RWPE2 (cell line): ENCODE measurements around the gene KCNN3.

Source experiments
- ATAC-seq: fragments of 200-7000 bp; cut with Tn5 transposase; 3 replicates; pipeline ENCODE4 v1.9.1; 2021; ENCODE audit warnings: low read depth
- DNase-seq: peaks from one replicate; pipeline ENCODE4 v3.0.0-alpha.2; 2020; ENCODE audit warnings: low spot score
- H3K27ac ChIP-seq: fragments of 450-650 bp; 2 replicates; pipeline ENCODE4 v1.5.1; 2017; ENCODE audit warnings: mild to moderate bottlenecking; ENCODE audit not compliant: poor library complexity, severe bottlenecking
- H3K27me3 ChIP-seq: fragments of 250-450 bp; sonication (Bioruptor Pico); 2 replicates; pipeline ENCODE4 v1.5.1; 2021; ENCODE audit warnings: mild to moderate bottlenecking, moderate library complexity; ENCODE audit not compliant: insufficient read depth, poor library complexity, severe bottlenecking
- H3K36me3 ChIP-seq: fragments of 250-450 bp; sonication (Bioruptor Pico); 2 replicates; pipeline ENCODE4 v1.5.1; 2020; ENCODE audit warnings: low read depth, mild to moderate bottlenecking, moderate library complexity
- H3K4me1 ChIP-seq: fragments of 250-450 bp; sonication (Bioruptor Pico); 2 replicates; pipeline ENCODE4 v1.5.1; 2021; ENCODE audit warnings: mild to moderate bottlenecking, moderate library complexity; ENCODE audit not compliant: insufficient read depth, poor library complexity, severe bottlenecking
- H3K4me3 ChIP-seq: fragments of 250-450 bp; sonication (Bioruptor Pico); 2 replicates; pipeline ENCODE4 v1.5.1; 2021; ENCODE audit warnings: mild to moderate bottlenecking, moderate library complexity; ENCODE audit not compliant: severe bottlenecking
- H3K9me3 ChIP-seq: fragments of 250-450 bp; sonication (Bioruptor Pico); 2 replicates; pipeline ENCODE4 v1.5.1; 2021; ENCODE audit warnings: mild to moderate bottlenecking, moderate library complexity; ENCODE audit not compliant: severe bottlenecking
- CTCF ChIP-seq: fragments of 450-650 bp; IDR thresholded peaks from one replicate; pipeline ENCODE4 v1.5.1; 2017; ENCODE audit warnings: mild to moderate bottlenecking, moderate library complexity; ENCODE audit not compliant: poor library complexity, severe bottlenecking

KCNN3 gene

GRCh38 chr1:154867841-154868605 lies 2.1 kb downstream of the KCNN3 start:
- H3K9me3 ChIP-seq = no peaks in the 10 kb centered on the region

GRCh38 chr1:154867064-154867825 lies 2.8 kb downstream of the KCNN3 start:
- H3K4me3 ChIP-seq = no peak overlapping the region
- no peak for DNase-seq

More at GRCh38 chr1:154867841-154868605, 2.1 kb downstream of the KCNN3 start:
- H3K27me3 ChIP-seq = peaks cover 28% of the 10 kb centered on the region
- no peaks in the 10 kb centered on the region for H3K4me1 ChIP-seq
- H3K36me3 ChIP-seq = no peaks in the 10 kb centered on the region
- H3K27ac ChIP-seq = no peak overlapping the region
- ATAC-seq (no peak), DNase-seq (no peak)
- TF ChIP-seq CTCF = no peak
- no peak overlapping the region for H3K4me3 ChIP-seq

GRCh38 chr1:154866257-154867063 lies 3.6 kb downstream of the KCNN3 start:
- H3K27ac ChIP-seq = no peak overlapping the region
- no peak for TF ChIP-seq CTCF
- H3K36me3 ChIP-seq = no peaks in the 10 kb centered on the region
- no peaks in the 10 kb centered on the region for H3K4me1 ChIP-seq
- no peaks in the 10 kb centered on the region for H3K9me3 ChIP-seq
- peaks cover 28% of the 10 kb centered on the region for H3K27me3 ChIP-seq
- no peak overlapping the region for H3K4me3 ChIP-seq
- ATAC-seq = no peak
- DNase-seq = no peak

More at GRCh38 chr1:154867064-154867825, 2.8 kb downstream of the KCNN3 start:
- peaks cover 28% of the 10 kb centered on the region for H3K27me3 ChIP-seq
- TF ChIP-seq CTCF = no peak
- H3K4me1 ChIP-seq = no peaks in the 10 kb centered on the region
- H3K36me3 ChIP-seq = no peaks in the 10 kb centered on the region
- H3K27ac ChIP-seq = no peak overlapping the region
- ATAC-seq = peak; percentile 64
- no peaks in the 10 kb centered on the region for H3K9me3 ChIP-seq

- DNase-seq (no peak), ATAC-seq (no peak)
- no peak for TF ChIP-seq CTCF
- H3K27me3 ChIP-seq = peaks cover 28% of the 10 kb centered on the region
- H3K9me3 ChIP-seq = no peaks in the 10 kb centered on the region
- no peak overlapping the region for H3K27ac ChIP-seq
- no peaks in the 10 kb centered on the region for H3K36me3 ChIP-seq
- no peaks in the 10 kb centered on the region for H3K4me1 ChIP-seq
- H3K4me3 ChIP-seq = no peak overlapping the region
Observed at GRCh38 chr1:154865442-154866256, 4.4 kb downstream of the KCNN3 start.
